ENCODE results near the gene TRDMT1. TPM values are rescaled to one million over a fixed set of nuclear protein-coding genes. Genes with fewer than 3 reads are reported as not detected.

The TRDMT1 gene
- total and polyA plus RNA-seq, 2 experiments from 2014 or later = 3.5 to 4.2 TPM

- TF ChIP-seq EZH2 (IDR thresholded peaks at IDR 0.05; ENCODE audit: borderline replicate concordance) = no peak
- no peak for TF ChIP-seq CTCF (IDR thresholded peaks at IDR 0.05; ENCODE audit: poor library complexity)
- TF ChIP-seq EZH2phosphoT487 (IDR thresholded peaks at IDR 0.05; ENCODE audit: low read depth, severe bottlenecking, unreplicated experiment) = no peak
- 83% methylated on average over 3 of the region's 3 CpGs for WGBS (ENCODE audit: low lambda C conversion rate, missing lambda C conversion rate)
These were observed 4.9 kb downstream of the TRDMT1 start for GRCh38 chr10:17196573-17196972.

DNA sequence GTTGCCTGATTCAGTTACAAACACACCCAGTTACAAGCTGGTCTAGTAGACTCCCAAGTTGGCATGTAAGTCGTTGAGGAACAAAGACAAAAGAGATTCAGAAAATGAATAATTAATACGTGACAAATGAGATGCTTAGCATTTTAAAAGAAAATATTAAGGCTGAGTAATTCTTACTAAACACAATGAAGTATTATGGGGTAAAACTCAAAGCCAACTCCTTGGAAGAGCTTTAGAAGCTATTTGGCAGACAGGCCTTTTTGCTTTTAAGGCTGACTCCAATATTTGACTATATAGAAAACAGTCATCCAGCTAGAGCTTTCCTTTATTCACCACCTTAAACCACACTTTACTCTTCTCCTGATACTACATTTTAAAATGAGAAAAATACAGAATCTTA lies 5.4 kb downstream of the TRDMT1 start:
- no peaks in the 10 kb centered on the region for H3K9me2 ChIP-seq (replicated peaks; ENCODE audit: insufficient read depth)
- WGBS (ENCODE audit: low lambda C conversion rate, missing lambda C conversion rate) = 90% methylated on average over 2 of the region's 2 CpGs
- H3K4me2 ChIP-seq = no peak overlapping the region
- peaks cover 12% of the 10 kb centered on the region for H3K4me1 ChIP-seq (ENCODE audit: insufficient read depth)
- H3K27ac ChIP-seq = no peak overlapping the region
- DNase-seq (ENCODE audit: low spot score) = no peak
- no peaks in the 10 kb centered on the region for H3K27me3 ChIP-seq
- H4K20me1 ChIP-seq (ENCODE audit: insufficient read depth, poor library complexity, severe bottlenecking) = no peaks in the 10 kb centered on the region
- TF ChIP-seq CTCF (IDR thresholded peaks at IDR 0.05; ENCODE audit: poor library complexity) = no peak
- no peak for TF ChIP-seq EZH2 (IDR thresholded peaks at IDR 0.05; ENCODE audit: borderline replicate concordance)
- no peak for TF ChIP-seq EZH2phosphoT487 (IDR thresholded peaks at IDR 0.05; ENCODE audit: low read depth, severe bottlenecking, unreplicated experiment)
- H3K79me2 ChIP-seq = peaks cover 16% of the 10 kb centered on the region
- H3K36me3 ChIP-seq (replicated peaks; ENCODE audit: insufficient read depth, low read depth) = no peaks in the 10 kb centered on the region
- no peak overlapping the region for H2AFZ ChIP-seq
- H3K4me3 ChIP-seq = no peak overlapping the region
- H3K9me3 ChIP-seq (ENCODE audit: low read depth) = no peaks in the 10 kb centered on the region

More at GRCh38 chr10:17196573-17196972, 4.9 kb downstream of the TRDMT1 start:
- no peak for DNase-seq (ENCODE audit: low spot score)
- Histone ChIP-seq H4K20me1 (ENCODE audit: insufficient read depth, poor library complexity, severe bottlenecking) (no peaks in the 10 kb centered on the region), H3K27me3 (no peaks in the 10 kb centered on the region), H3K4me2 (no peak overlapping the region), H3K4me1 (ENCODE audit: insufficient read depth) (peaks cover 12% of the 10 kb centered on the region), H3K36me3 (replicated peaks; ENCODE audit: insufficient read depth, low read depth) (no peaks in the 10 kb centered on the region), H3K79me2 (peaks cover 16% of the 10 kb centered on the region), H3K4me3 (no peak overlapping the region), H3K27ac (no peak overlapping the region), H2AFZ (no peak overlapping the region), H3K9me2 (replicated peaks; ENCODE audit: insufficient read depth) (no peaks in the 10 kb centered on the region), H3K9me3 (ENCODE audit: low read depth) (no peaks in the 10 kb centered on the region)

- TF ChIP-seq CTCF (IDR thresholded peaks at IDR 0.05; ENCODE audit: poor library complexity) = no peak
- TF ChIP-seq EZH2phosphoT487 (IDR thresholded peaks at IDR 0.05; ENCODE audit: low read depth, severe bottlenecking, unreplicated experiment) = no peak
- TF ChIP-seq EZH2 (IDR thresholded peaks at IDR 0.05; ENCODE audit: borderline replicate concordance) = no peak
- Histone ChIP-seq H2AFZ (no peak overlapping the region), H3K27ac (no peak overlapping the region), H3K4me2 (no peak overlapping the region), H3K4me1 (ENCODE audit: insufficient read depth) (peaks cover 6% of the 10 kb centered on the region), H3K36me3 (replicated peaks; ENCODE audit: insufficient read depth, low read depth) (no peaks in the 10 kb centered on the region), H3K4me3 (no peak overlapping the region), H3K9me3 (ENCODE audit: low read depth) (no peaks in the 10 kb centered on the region), H3K27me3 (no peaks in the 10 kb centered on the region), H4K20me1 (ENCODE audit: insufficient read depth, poor library complexity, severe bottlenecking) (no peaks in the 10 kb centered on the region), H3K79me2 (peaks cover 16% of the 10 kb centered on the region), H3K9me2 (replicated peaks; ENCODE audit: insufficient read depth) (no peaks in the 10 kb centered on the region)
- DNase-seq (ENCODE audit: low spot score) = no peak
- WGBS (ENCODE audit: low lambda C conversion rate, missing lambda C conversion rate) = 77% methylated on average over 5 of the region's 5 CpGs
These were observed 6.4 kb downstream of the TRDMT1 start for GRCh38 chr10:17195083-17195482.

DNA sequence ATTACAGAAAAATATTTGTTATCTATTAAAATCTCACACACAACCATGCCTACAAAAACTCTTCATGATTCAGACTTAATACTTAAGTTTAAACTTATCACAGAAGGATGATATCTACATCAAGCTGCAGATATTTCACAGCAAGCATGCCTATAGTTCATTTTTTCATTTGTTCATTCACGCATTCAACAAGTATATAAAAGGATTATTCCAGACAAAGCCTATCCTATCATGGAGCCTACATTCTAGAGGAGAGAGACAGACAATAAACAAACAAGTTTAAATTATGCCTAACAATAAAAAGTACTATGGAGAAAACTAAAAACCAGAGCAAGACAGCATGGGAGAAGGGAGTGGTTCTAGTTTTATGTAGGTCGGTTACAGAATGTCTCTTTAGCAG lies 10.9 kb downstream of the TRDMT1 start:
- Histone ChIP-seq H3K9me3 (ENCODE audit: low read depth) (no peaks in the 10 kb centered on the region), H3K79me2 (peaks cover 9% of the 10 kb centered on the region), H3K9me2 (replicated peaks; ENCODE audit: insufficient read depth) (no peaks in the 10 kb centered on the region), H4K20me1 (ENCODE audit: insufficient read depth, poor library complexity, severe bottlenecking) (no peaks in the 10 kb centered on the region), H3K4me2 (no peak overlapping the region), H3K27me3 (no peaks in the 10 kb centered on the region), H2AFZ (no peak overlapping the region), H3K4me1 (ENCODE audit: insufficient read depth) (no peaks in the 10 kb centered on the region), H3K27ac (no peak overlapping the region), H3K36me3 (replicated peaks; ENCODE audit: insufficient read depth, low read depth) (no peaks in the 10 kb centered on the region), H3K4me3 (no peak overlapping the region)
- no peak for TF ChIP-seq EZH2phosphoT487 (IDR thresholded peaks at IDR 0.05; ENCODE audit: low read depth, severe bottlenecking, unreplicated experiment)
- TF ChIP-seq EZH2 (IDR thresholded peaks at IDR 0.05; ENCODE audit: borderline replicate concordance) = no peak
- TF ChIP-seq CTCF (IDR thresholded peaks at IDR 0.05; ENCODE audit: poor library complexity) = no peak
- DNase-seq (ENCODE audit: low spot score) = no peak
- 74% methylated on average over 2 of the region's 2 CpGs for WGBS (ENCODE audit: low lambda C conversion rate, missing lambda C conversion rate)
